ENCODE measurements around the gene C15orf61. TPM values are rescaled to one million over a fixed set of nuclear protein-coding genes. Genes with fewer than 3 reads are reported as not detected.

The C15orf61 gene
- total and polyA plus RNA-seq, 4 donors: 2.1 to 5.8 (median 4.1) TPM

DNA sequence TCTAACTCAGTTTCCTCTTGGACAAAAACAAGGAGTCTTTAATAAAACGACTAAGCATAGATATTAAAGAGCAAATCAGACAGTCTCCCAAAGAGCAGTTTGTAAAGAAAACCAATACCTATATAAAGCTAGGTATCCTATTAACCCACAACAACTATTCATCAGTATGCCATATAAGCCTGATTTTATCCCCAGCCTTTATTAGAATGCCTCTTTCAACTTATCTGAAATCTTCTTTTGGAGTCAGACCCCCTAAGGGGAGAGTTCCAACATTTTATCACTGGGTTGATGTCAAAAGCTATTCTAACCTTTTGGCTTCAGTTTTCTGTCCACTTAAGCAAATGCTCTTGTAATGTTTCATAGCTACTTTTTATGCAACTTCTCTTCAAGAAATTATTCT is 39.4 kb downstream of the C15orf61 start:
- Histone ChIP-seq H3K9me3 (ENCODE audit: control insufficient read depth in 4 of 4, insufficient read depth in 3 of 4, low read length in 3 of 4) (no peaks in the 10 kb centered on the region), H3K9ac (ENCODE audit: insufficient read depth in 1 of 2, low read length in 2 of 2) (no peak overlapping the region), H3K4me3 (no peak overlapping the region), H3K4me1 (ENCODE audit: control insufficient read depth in 5 of 5, insufficient read depth in 5 of 5, low read length in 5 of 5) (no peaks in the 10 kb centered on the region), H3K27ac (ENCODE audit: low read depth in 1 of 2, low read length in 1 of 2) (no peak overlapping the region), H3K36me3 (ENCODE audit: control insufficient read depth in 4 of 4, insufficient read depth in 4 of 4, low read length in 4 of 4) (peaks cover 0 to 10% (median 4%) of the 10 kb centered on the region in 4 donors), H3K27me3 (ENCODE audit: control insufficient read depth in 3 of 3, insufficient read depth in 3 of 3, low read length in 2 of 3) (no peaks in the 10 kb centered on the region)
- 94 to 97% methylated on average over 1 of the region's 1 CpG for WGBS, 2 donors
- no peak for DNase-seq
- TF ChIP-seq, protein P1, sequence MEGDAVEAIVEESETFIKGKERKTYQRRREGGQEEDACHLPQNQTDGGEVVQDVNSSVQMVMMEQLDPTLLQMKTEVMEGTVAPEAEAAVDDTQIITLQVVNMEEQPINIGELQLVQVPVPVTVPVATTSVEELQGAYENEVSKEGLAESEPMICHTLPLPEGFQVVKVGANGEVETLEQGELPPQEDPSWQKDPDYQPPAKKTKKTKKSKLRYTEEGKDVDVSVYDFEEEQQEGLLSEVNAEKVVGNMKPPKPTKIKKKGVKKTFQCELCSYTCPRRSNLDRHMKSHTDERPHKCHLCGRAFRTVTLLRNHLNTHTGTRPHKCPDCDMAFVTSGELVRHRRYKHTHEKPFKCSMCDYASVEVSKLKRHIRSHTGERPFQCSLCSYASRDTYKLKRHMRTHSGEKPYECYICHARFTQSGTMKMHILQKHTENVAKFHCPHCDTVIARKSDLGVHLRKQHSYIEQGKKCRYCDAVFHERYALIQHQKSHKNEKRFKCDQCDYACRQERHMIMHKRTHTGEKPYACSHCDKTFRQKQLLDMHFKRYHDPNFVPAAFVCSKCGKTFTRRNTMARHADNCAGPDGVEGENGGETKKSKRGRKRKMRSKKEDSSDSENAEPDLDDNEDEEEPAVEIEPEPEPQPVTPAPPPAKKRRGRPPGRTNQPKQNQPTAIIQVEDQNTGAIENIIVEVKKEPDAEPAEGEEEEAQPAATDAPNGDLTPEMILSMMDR (IDR thresholded peaks at IDR 0.05; ENCODE audit: control extremely low read depth, extremely low read depth): no peak
- ATAC-seq (ENCODE audit: insufficient read depth, low FRiP score): no peak

DNA sequence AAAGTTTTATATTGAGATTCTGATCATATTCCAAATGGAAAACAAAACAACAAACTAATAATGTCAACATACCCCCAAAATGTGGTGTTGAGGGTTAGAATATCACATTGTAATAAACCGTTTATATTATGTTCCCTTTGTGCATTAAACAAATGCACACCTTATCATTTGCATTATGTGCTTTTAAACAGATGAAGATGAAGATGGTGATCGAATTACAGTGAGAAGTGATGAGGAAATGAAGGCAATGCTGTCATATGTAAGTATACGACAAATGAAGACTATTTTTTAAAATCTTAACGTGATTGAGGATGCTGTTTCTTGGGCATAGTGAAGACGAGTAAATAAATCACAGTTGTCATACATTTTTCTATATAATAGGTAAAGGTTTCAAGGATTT is 42.2 kb downstream of the C15orf61 start:
- no peak overlapping the region for H3K9ac ChIP-seq (ENCODE audit: insufficient read depth in 1 of 2, low read length in 2 of 2)
- peaks cover 0 to 7% (median 3%) of the 10 kb centered on the region in 4 donors for H3K36me3 ChIP-seq (ENCODE audit: control insufficient read depth in 4 of 4, insufficient read depth in 4 of 4, low read length in 4 of 4)
- DNase-seq (no peak), ATAC-seq (ENCODE audit: insufficient read depth, low FRiP score) (no peak)
- H3K4me3 ChIP-seq: no peak overlapping the region
- WGBS, 2 donors: 88 to 89% methylated on average over 5 of the region's 5 CpGs
- H3K27me3 ChIP-seq (ENCODE audit: control insufficient read depth in 3 of 3, insufficient read depth in 3 of 3, low read length in 2 of 3): no peaks in the 10 kb centered on the region
- H3K9me3 ChIP-seq (ENCODE audit: control insufficient read depth in 4 of 4, insufficient read depth in 3 of 4, low read length in 3 of 4): no peaks in the 10 kb centered on the region
- H3K27ac ChIP-seq (ENCODE audit: low read depth in 1 of 2, low read length in 1 of 2): no peak overlapping the region
- H3K4me1 ChIP-seq (ENCODE audit: control insufficient read depth in 5 of 5, insufficient read depth in 5 of 5, low read length in 5 of 5): no peaks in the 10 kb centered on the region
- TF ChIP-seq, protein P1 (IDR thresholded peaks at IDR 0.05; ENCODE audit: control extremely low read depth, extremely low read depth): no peak

DNA sequence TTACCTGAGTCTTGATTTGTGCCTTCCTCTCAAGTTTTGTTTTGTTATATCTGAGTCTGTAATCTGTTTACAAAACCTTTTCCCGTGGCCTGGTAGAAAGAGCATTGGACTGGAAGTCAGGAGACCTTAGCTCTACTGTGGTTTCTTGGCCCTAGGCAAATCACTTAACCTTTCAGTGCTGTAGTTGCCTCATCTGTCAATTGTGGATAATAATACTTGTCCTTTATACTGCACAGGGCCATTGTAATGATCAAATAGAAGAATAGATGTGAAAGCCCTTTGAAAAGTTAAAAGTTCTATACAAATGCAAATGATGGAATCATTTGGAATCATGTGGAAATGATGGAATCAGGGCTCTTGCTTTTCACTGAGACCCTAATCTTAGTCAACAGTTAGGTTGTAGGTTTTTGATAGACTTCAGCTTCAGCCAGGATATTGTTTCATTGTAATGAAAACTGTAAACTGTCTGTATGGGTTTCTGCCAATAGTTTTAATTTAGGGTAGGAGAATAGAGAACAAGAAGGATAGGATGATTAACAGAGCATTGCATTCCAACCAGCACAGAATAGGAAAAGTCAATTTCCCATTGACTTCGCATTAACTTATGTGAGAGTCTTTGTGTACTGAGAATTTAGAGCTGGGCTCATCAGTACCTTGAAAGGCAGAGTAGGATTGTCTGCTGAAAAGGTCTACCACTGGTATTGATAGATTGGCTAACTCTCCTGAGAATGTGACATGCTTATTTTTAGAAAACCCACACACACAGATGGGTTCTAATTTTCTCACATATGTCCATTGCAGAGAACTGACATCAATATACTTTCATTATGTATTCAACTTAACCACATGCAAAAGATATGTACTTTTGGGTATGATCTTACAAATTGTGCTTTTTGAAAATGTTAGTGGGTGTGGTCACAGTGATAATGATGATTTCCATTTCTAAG is 43.4 kb downstream of the C15orf61 start:
- DNase-seq (no peak), ATAC-seq (ENCODE audit: insufficient read depth, low FRiP score) (no peak)
- no peak overlapping the region for H3K27ac ChIP-seq (ENCODE audit: low read depth in 1 of 2, low read length in 1 of 2)
- H3K27me3 ChIP-seq (ENCODE audit: control insufficient read depth in 3 of 3, insufficient read depth in 3 of 3, low read length in 2 of 3): no peaks in the 10 kb centered on the region
- no peaks in the 10 kb centered on the region for H3K4me1 ChIP-seq (ENCODE audit: control insufficient read depth in 5 of 5, insufficient read depth in 5 of 5, low read length in 5 of 5)
- WGBS, 2 donors: 69 to 76% methylated on average over 2 of the region's 2 CpGs
- H3K36me3 ChIP-seq (ENCODE audit: control insufficient read depth in 4 of 4, insufficient read depth in 4 of 4, low read length in 4 of 4): peaks cover 0 to 2% (median under 1%) of the 10 kb centered on the region in 4 donors
- H3K9me3 ChIP-seq (ENCODE audit: control insufficient read depth in 4 of 4, insufficient read depth in 3 of 4, low read length in 3 of 4): no peaks in the 10 kb centered on the region
- no peak overlapping the region for H3K9ac ChIP-seq (ENCODE audit: insufficient read depth in 1 of 2, low read length in 2 of 2)
- no peak overlapping the region for H3K4me3 ChIP-seq
- TF ChIP-seq, protein P1 (IDR thresholded peaks at IDR 0.05; ENCODE audit: control extremely low read depth, extremely low read depth): no peak
